ENCODE results near the gene RAB18.

RAB18 gene

DNA sequence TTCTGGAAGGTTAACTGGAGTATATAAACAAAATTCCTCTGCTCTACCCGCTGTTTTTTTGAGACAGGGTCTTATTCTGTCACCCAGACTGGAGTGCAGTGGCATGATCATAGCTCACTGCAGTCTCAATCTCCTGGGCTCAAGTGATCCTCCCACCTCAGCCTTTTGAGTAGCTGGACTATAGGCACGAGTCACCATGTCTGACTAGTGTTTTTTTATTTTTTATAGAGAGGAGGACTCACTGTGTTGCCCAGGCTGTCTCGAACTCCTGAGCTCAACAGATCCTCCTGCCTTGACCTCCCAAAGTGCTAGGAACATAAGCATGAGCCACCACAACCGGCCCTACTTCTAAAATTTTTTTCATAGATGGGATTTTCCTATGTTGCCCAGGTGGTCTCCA, 2.2 kb downstream of the RAB18 start:
- TF ChIP-seq POLR2AphosphoS5 (IDR thresholded peaks at IDR 0.05; ENCODE audit: low read depth, low read length) (no peak), POLR2A (IDR thresholded peaks at IDR 0.05; ENCODE audit: low read depth, low read length) (no peak), TAF1 (IDR thresholded peaks at IDR 0.05; ENCODE audit: borderline replicate concordance, low read depth, low read length) (no peak)
- FAIRE-seq (no peak), DNase-seq (ENCODE audit: insufficient read length) (no peak)

DNA sequence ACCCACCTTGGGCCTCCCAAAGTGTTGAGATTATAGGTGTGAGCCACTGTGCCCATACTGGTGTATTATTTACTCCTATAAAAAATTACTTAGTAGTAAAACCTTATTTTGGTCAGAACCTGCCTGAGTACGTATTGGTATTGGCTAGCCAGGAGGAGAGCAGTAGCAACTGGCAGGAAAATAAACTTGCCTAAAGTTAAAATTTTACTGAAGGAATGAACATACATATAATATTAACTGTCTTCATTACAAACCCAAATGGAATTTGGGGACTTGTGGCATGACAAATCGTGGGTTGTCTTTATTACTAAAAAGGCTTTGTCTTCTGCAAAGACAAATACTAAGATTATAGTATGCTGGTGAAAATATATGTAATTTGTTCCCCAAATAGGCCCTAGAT, 8.4 kb downstream of the RAB18 start:
- FAIRE-seq (no peak), DNase-seq (ENCODE audit: insufficient read length) (no peak)
- TF ChIP-seq POLR2A (IDR thresholded peaks at IDR 0.05; ENCODE audit: low read depth, low read length) (no peak), TAF1 (IDR thresholded peaks at IDR 0.05; ENCODE audit: borderline replicate concordance, low read depth, low read length) (no peak), POLR2AphosphoS5 (IDR thresholded peaks at IDR 0.05; ENCODE audit: low read depth, low read length) (no peak)

DNA sequence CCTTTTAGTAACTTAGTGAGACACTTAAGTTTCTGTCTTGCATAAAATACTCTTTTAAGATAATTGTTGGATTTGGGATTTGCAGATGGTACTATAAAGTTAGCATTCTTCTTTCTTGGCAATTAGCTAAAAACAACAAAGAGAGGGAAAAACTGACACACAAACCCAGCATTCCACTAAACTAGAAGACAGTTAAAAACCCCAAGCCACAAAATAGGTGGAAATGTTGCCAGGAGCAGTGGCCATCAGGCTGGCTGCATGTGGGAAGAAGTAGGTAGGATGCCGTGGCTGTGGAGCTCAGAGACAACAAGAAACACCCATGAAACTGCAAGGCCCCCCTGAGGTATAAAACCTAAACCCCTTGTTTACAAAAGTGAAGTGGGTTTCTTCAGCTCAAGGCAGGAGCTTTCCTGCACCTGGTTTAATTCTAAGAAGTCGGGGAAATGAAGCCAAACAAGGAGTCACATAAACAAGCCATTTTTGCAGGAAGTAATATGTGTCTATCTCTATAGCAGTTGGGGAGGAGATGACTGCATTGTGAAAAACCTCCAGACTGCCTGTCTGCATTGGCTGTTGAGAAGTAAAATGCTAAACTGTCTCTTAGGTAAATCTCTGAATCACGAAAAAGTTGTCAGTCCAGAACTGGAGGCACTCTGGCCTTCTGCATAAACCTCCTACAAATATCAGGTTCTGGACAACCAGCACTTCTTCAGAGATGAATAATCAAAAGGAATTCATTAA, 9.5 kb downstream of the RAB18 start:
- TF ChIP-seq POLR2AphosphoS5 (IDR thresholded peaks at IDR 0.05; ENCODE audit: low read depth, low read length): no peak
- TF ChIP-seq TAF1 (IDR thresholded peaks at IDR 0.05; ENCODE audit: borderline replicate concordance, low read depth, low read length): no peak
- TF ChIP-seq POLR2A (IDR thresholded peaks at IDR 0.05; ENCODE audit: low read depth, low read length): no peak
- DNase-seq (ENCODE audit: insufficient read length): no peak
- FAIRE-seq: no peak

DNA sequence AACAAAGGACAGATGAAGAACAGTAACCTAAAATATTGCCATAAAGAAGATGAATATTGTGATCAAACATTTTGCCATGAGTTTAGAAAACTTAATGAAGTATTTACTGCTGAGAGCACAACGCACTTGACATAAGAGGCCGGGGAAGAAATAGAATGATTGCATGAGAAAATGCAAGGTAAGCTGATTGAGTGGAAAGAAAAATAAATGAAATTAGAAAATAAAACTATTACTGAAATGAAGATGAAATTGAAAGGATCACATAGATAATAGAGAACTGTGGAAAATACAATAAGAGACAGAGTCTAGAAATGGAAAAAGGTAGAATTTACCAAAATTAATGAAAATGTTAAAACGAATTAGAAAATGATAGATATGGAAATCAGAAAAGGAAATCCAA, 10.1 kb downstream of the RAB18 start:
- FAIRE-seq: no peak
- TF ChIP-seq POLR2A (IDR thresholded peaks at IDR 0.05; ENCODE audit: low read depth, low read length): no peak
- TF ChIP-seq POLR2AphosphoS5 (IDR thresholded peaks at IDR 0.05; ENCODE audit: low read depth, low read length): no peak
- TF ChIP-seq TAF1 (IDR thresholded peaks at IDR 0.05; ENCODE audit: borderline replicate concordance, low read depth, low read length): no peak

DNA sequence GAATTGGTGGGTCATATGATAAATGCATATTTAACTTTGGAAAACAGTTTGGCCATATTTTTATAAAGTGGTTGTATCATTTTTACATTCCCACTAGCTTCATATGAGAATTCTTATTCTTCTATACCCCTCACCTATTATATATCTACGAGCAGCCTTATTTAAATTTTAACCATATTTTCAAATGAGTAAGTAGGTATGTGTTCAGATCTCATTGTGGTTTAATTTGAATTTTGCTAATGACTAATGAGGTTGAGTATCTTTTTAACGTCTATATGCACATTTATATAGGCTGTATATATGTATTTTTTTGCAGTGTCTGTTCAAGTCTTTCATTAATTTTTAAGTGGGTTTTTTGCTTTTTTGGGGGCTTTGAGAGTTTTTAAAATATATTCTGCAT, 14.2 kb downstream of the RAB18 start:
- DNase-seq (ENCODE audit: insufficient read length) (no peak), FAIRE-seq (no peak)
- TF ChIP-seq TAF1 (IDR thresholded peaks at IDR 0.05; ENCODE audit: borderline replicate concordance, low read depth, low read length) (no peak), POLR2AphosphoS5 (IDR thresholded peaks at IDR 0.05; ENCODE audit: low read depth, low read length) (no peak), POLR2A (IDR thresholded peaks at IDR 0.05; ENCODE audit: low read depth, low read length) (no peak)

More for the DNA sequence above, 10.1 kb downstream of the RAB18 start:
- no peak for DNase-seq (ENCODE audit: insufficient read length)

DNA sequence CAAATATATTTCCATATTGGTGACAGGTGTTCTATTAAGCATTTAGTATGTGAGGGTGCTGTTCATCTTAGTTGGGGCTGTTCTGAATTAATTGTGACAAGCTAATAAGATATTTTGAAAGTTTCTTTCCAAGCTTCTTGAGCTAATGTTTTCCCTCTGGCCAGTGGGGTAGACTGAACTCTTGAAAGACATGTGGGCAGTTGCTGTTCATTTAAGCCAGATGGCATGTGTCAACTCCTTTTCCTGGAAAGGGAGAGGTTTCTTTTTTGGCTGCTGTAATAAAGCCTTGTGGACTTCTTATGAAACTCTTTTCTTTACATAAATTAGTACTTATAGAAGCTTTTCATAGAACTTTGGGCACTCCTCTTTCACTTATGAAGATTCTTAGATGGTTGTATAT, 21.7 kb downstream of the RAB18 start:
- DNase-seq (ENCODE audit: insufficient read length): no peak

DNA sequence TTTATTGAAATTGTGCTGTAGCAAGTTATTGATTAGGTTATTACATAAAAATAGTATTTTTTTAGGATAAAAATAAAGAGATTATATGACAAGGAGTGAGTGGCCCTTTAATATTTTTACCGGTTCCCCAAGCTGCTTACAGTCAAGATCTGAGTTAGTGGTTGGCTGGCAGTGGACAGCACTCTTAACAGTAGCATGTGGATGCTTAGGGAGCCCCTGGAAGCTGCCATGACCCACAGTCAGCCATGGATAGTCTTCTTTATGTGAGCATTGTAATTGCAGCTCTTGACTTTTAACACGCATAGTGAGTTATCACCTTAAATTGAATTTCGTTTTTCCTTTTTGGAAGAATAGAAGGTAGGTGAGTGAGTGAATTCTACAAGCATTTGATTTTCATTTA, 22.1 kb downstream of the RAB18 start:
- TF ChIP-seq POLR2A (IDR thresholded peaks at IDR 0.05; ENCODE audit: low read depth, low read length) (no peak), POLR2AphosphoS5 (IDR thresholded peaks at IDR 0.05; ENCODE audit: low read depth, low read length) (no peak), TAF1 (IDR thresholded peaks at IDR 0.05; ENCODE audit: borderline replicate concordance, low read depth, low read length) (no peak)
- no peak for FAIRE-seq
- no peak for DNase-seq (ENCODE audit: insufficient read length)

More for the DNA sequence above, 21.7 kb downstream of the RAB18 start:
- peak; percentile 5 for FAIRE-seq
- TF ChIP-seq TAF1 (IDR thresholded peaks at IDR 0.05; ENCODE audit: borderline replicate concordance, low read depth, low read length): no peak
- TF ChIP-seq POLR2A (IDR thresholded peaks at IDR 0.05; ENCODE audit: low read depth, low read length): no peak
- TF ChIP-seq POLR2AphosphoS5 (IDR thresholded peaks at IDR 0.05; ENCODE audit: low read depth, low read length): no peak

DNA sequence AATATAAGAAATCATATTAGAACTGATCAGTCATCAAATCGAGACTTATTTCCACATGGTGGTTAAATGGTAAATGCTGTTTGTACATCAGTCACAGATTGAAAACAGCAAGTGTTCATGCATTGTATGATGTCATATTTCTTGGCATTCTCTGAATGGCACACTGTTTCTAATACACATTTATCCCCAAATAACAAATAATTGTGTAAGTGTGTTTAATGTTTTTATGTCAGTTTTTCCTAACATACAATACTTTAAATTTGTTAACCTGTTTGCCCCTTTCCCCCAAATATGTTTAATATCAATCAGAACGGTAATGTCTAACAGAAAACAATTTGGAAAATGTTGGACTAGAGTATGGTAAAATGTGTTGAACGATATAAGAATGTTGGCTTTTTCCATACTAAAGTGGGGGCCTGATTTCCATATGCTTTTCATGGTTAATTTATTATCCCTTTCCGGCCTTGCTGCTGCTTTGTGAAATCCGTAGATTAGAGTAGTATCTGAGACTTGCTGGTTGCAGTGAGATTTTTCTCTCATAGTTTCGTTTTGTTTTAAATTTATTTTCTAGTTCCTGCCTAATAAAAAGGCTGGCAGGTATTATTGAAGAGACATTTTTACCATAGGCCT, 23.7 kb downstream of the RAB18 start:
- FAIRE-seq (no peak), DNase-seq (ENCODE audit: insufficient read length) (no peak)
- TF ChIP-seq POLR2AphosphoS5 (IDR thresholded peaks at IDR 0.05; ENCODE audit: low read depth, low read length) (no peak), TAF1 (IDR thresholded peaks at IDR 0.05; ENCODE audit: borderline replicate concordance, low read depth, low read length) (no peak), POLR2A (IDR thresholded peaks at IDR 0.05; ENCODE audit: low read depth, low read length) (no peak)

DNA sequence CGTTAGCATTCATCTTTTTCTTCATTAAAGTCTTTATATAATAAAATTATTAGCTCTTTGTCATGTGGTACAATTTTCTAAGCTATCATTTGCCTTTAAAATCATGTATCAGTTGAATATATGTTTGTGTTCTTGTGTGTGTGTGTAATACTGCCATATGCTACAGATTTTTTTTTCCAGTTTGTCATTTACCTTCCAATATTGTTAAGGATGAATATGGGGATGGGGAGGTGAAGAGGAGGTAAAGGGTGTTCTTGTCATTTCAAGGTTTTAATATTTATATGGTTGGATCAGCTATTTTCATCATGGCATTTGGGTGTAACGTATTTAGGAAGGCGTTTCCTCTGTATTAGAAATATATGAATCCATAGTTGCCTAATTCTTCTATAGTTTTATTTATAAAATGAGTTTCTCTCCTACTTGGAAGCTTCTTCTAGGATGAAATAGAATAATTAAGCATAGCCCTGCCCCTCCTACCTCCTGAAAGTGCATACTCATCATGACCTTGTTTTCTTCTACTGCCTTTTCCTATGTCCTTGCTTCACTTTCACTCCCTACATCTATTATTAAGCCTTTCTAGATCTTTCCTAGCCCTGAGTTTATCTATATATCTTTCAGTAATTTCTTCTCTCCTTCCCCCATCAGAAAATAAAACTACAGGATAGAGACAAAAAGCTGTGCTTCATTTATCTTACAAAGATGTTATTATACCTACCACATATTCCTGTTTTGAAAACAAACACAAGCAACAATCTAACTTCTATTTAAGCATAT, 25.1 kb downstream of the RAB18 start:
- FAIRE-seq: peak; percentile 38
- no peak for DNase-seq (ENCODE audit: insufficient read length)
- TF ChIP-seq TAF1 (IDR thresholded peaks at IDR 0.05; ENCODE audit: borderline replicate concordance, low read depth, low read length) (no peak), POLR2A (IDR thresholded peaks at IDR 0.05; ENCODE audit: low read depth, low read length) (no peak), POLR2AphosphoS5 (IDR thresholded peaks at IDR 0.05; ENCODE audit: low read depth, low read length) (no peak)

DNA sequence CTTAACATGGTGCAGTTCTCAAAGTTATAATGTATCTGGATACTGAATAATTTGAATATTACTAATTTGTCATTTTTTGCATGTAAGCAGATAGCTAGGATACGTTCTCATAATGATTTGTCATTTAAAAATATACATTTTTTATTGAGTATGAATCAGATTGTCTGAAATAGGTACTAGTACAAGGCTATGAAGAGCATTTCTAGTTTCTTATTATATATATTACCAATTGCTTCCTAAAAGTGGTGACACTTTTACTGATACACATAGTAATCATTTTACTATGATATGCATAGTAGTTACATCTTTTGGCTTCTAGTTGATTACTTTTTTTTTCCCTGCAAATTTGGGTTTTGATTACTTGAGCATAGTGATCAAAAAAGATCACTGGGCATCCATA, 26.4 kb downstream of the RAB18 start:
- FAIRE-seq (peak; percentile 46), DNase-seq (ENCODE audit: insufficient read length) (no peak)
- TF ChIP-seq POLR2A (IDR thresholded peaks at IDR 0.05; ENCODE audit: low read depth, low read length): no peak
- TF ChIP-seq TAF1 (IDR thresholded peaks at IDR 0.05; ENCODE audit: borderline replicate concordance, low read depth, low read length): no peak
- TF ChIP-seq POLR2AphosphoS5 (IDR thresholded peaks at IDR 0.05; ENCODE audit: low read depth, low read length): no peak

DNA sequence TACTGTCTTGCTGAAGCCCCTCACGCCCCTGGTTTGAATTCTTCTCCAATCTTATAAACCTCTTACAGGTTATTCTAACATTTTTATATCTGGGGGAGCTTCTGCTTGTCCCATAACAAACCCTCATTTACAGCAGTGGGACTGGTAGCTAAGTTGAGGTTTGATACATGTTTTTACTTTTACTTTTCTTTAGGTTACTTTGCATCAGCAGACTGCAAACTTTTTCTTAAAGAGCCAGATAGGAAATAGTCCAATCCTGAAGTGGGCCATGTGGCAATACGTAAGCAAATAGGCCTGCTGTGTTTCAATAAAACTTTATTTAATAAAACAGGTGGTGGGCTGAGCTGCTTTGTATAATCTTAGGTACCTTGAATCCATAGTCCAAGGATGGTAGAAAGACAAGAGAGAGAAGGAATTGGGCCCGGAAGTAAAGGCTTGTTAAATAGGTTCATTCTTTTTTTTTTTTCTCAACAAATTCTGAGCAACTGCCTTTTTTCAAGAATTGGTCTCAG, 27.3 kb downstream of the RAB18 start:
- FAIRE-seq: no peak

More for the DNA sequence above, 27.3 kb downstream of the RAB18 start:
- DNase-seq (ENCODE audit: insufficient read length): no peak
- TF ChIP-seq TAF1 (IDR thresholded peaks at IDR 0.05; ENCODE audit: borderline replicate concordance, low read depth, low read length) (no peak), POLR2A (IDR thresholded peaks at IDR 0.05; ENCODE audit: low read depth, low read length) (no peak), POLR2AphosphoS5 (IDR thresholded peaks at IDR 0.05; ENCODE audit: low read depth, low read length) (no peak)
